ENCODE results near the gene CYB5RL.
"Not testable (repeated sequence)": the region's sequence is repeated elsewhere in the genome, so short reads cannot be mapped to it uniquely, and the experiment has no call there.

The CYB5RL gene

DNA sequence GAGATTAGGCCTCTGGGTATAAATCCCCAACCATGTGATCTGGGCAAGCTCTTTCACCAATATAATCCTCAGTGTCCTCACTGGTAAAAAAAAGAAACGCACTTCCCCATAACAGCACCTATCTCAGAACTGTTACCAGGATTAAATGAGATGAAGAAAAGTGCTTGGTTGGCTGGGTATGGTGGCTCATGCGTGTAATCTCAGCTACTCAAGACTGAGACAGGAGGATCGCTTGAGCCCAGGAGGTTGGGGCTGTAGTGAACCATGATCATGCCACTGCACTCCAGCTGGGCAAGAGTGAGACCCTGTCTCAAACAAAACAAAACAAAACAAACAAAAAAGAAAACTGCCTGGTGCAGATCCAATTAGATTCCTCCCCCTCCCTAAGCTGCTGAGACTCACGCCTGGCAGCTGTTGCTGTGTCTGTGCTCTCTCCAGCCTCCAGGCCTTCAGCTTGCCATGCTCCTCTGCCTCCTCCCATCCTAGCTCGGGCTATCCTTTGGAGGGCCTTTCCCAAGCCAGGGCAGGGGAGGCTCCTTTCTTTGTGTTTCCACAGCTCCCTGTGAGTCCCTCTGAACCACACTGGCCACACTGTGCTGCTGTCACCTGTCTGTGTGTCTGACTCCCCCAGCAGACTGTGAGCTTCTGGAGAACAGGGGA is 19.0 kb downstream of the CYB5RL start:
- no peak for DNase-seq

DNA sequence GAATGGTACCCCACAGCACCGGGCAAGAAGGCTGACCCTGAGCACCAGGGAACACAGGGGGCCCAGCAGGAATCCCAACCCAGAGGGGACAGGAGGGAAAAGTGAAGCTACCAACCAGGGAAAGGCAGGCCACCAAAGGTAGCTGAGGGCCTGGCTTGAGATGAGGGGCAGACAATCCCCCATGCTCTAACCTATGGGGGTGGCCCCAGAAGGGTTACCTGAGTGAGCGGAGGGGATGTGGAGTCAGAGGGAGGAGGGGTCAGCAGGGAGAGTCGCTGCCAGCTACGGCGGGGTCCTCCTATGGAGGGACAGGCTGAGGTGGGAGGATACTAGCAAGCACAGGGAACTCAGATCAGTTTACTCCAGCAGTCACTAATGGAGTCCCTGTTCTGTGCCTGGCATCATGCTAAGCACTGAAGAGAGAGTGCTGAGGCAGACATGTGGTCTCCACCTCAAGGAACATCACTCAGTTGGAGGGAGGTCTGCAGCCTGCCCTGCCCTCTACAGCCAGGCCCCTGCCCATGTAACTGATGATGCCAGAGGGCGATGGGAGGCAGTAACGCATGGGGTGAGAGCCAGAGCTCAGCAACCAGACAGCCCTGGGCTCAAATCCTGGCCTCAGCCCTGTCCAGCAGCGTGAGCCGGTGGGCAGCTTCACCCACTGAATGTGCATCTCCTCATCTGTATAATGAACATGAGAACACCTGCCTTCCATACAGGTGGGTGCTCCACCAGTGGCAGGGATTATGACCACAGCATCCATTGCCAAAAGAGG is 21.3 kb downstream of the CYB5RL start:
- no peak for DNase-seq

DNA sequence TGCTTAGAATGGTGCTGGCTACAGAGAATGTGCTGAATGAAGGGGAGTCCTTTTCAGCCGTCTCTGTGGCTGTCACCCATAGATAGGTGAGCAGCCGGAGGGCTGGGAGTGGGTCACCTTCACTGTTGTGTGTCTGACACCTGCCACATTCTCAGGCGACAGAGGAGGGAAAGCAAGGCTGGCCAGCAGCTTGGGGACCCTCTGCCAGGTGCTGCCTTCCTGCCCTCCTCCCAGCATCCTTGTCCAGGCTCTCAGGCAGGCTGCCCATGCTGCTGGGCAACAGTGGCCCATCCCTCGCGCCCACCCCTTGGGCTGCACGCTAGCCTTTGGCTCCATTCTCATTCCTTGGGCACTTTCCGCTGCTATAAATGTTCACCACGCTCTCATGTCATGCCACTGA is 22.1 kb downstream of the CYB5RL start:
- DNase-seq: no peak

DNA sequence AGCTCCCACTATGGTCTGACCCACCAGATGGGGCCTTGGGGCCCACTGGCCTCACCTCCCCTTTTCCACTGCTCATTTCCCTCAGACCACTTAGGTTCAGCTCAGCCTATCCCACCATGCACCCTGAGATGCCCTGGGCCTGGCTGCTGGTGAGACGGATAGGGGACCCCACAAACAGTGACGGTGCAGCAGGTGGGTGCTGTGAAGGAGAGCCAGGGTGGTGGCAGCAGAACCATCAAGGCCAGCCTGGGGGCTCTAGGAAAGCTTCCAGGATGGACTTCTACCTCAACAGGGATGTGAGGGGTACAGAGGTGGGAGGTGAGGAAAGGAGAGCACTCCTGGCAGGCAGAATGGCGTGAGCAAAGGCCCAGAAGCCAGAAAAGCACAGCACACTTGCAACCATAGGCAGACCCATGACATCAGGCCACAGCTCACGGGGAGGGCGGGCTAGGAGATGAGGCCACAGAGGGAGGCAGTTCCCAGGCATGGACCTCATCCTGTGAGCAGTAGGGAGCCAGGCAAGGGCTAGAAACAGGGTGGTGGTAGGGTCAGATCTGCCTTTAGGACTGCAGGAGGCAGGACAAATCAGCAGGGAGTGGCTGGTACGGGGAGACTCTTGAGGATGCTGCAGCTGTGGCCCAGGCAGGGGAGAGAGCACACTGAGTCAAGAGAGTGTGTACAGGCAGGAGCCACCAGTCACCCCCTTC is 23.1 kb downstream of the CYB5RL start:
- DNase-seq: no peak

DNA sequence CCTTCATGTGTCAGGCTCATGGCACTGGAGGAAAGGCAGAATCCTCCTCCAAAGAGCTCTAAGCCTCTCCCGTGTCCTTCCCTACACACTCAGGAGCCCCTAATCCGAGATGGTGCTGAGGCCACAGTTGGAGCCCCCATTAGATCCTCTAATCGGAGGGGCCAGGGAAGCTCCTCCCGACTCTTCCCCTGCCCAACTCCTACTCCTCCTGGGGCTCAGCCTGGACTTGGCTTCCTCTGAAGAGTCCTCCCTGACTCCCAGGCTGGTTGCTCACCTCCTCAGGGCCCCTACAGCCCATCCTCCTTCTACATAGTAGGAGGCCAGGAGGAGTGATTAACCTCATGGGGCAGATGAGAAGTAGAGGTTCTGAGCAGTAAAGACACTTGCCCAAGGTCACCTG is 25.7 kb downstream of the CYB5RL start:
- DNase-seq: no peak

DNA sequence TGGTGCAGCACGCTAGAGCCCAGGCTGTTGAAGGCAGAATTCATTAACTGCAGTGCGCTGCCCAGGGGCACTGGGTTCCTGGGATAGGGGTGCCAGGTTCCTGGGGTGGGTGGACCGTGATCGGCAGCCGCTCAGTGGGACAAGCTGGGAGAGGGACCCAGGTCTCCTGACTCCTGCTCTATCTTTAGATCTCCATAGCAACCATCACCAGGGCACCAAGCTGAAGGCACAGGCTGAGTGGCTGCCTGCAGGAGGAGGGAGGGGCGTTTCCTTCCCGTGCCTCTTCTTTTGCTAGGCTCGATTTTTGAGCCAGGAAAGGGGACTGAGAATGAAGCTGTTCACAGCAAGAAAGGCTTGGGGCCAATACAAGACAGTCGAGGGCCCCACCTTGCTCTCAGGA is 26.1 kb downstream of the CYB5RL start:
- no peak for DNase-seq

DNA sequence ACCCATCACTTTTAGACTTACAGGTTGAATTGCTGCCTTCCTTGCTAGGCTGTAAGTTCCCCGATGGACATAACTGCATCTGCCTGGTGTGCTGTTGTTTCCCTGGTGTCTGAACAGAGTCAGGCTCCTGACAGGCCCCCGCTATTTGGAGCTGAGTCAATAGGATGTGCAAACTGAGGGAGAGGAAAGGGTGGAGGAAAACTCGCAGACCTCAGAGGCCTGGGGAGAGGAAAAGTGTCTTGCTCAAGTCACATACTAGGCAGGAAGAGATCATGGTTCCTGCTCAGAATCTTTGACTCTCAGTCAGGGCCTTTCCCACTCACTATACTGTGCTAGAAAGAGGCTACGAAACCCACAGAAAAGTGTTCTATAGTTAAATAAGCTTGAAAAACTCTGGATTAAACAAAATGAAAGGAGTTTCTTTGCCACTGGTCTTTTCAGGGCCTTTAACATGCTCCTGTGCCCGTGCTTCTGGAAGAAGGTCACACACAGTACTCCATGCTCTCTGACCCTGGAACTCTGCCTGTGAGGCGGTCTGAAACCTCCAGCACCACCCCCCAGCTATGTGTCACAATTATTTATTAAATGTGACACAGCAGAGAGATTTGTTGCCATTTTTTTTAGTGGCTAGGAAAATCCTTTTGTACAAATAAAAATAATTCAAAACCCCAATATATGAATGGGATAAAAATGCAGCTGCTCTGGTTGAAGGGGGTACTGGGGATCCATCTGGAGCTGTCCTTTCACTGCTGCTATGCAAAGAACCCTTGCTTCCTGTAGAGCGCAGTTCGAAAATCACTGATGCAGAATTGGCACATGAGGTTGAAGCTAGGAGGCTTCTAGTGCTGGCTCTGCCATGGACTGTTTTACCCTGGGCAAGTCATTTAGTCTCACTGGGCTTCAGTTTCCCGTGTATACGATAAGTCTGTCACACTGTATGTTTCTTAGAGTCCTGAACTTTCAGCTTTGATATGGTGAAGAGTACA is 26.9 kb downstream of the CYB5RL start:
- DNase-seq: no peak

DNA sequence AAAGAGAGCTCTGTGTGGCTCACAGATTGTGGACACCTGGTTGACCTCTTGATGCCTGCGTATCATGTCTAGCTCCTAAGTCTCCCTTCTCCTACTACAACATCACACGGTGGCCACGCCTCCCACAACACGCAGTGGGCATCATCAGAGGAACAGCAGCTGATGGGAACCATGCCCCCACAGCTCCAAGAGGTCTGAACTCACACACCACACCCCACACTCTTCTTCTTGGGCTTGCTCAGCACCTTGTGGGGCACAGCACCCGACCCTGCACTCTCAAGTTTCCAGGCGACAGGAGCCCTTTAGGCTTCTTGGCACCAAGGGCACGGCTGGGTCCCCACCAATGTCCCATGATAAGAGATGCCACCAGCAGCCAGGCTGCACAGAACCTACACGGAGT is 28.2 kb downstream of the CYB5RL start:
- DNase-seq: no peak

DNA sequence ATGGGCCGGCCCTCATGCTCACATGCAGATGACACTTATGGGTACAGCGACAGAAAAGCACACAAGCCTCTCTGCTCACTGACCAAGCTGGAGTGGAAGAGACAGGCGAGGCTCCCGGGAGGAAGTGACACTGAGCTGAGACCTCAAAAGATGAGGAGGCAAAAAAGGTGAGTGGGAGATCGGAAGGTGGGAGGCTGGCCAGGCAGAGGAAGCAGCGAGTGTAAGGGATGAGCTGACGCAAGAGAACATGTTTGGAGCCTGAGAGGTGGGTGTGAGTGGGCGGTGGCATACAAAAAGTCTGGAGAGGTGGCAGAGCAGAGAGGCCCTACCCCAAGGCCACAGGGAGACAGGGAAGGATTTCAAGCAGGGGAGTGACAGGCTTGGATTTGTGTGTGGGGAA is 28.8 kb downstream of the CYB5RL start:
- no peak for DNase-seq

DNA sequence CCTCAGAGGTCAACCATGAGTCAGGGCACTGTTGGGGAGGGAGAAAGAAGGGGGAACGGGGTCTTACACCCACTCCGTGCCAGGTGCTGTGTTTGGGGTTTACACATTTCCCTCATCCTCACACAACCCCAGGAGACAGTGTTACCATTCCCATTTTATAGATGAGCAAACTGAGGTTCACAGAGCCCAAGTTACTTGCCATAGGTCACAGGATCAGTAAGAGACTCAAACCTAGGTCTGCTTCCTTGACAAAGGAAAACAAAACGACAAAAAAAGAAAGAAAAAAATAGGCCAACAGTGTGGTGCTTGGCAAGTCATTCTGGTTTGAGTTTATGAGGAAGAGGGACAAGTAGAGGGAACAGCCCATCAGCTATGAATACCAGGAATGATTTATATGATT is 30.8 kb downstream of the CYB5RL start:
- no peak for DNase-seq

DNA sequence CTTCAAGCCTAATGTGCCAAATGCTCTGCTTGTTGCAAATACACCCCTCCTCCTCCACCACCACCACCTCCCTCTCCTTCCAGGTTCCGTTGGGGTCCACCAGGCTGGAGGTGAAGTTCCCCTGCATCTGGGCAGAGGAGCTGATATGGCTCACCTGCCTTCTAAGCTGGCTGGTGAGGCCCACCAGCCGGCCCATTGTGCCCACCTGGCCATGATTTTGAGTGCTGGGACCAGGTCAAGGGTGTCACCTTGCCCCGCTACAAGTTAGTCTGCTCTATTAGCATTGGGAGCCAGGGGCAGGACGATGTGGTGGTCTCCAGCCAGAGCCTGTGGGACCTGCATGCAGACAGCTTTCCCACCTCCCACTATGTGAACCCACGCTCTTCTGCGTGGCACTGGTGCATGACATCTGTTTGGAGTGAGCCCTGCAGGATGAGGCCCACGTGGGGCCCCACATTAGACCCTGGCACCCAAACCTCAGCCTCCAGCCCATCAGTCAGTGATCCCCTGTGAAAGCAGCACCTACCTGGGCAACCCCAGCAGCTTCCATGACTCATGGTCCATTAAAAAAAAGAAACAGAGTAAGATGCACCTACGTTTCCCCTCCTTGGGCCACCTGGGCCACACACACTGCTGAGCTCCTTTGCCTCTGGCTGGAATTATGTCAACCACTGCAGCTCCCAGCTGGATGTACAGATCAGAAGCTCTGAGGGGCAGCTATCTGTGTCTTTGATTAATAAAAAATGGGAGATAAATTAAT is 31.4 kb downstream of the CYB5RL start:
- no peak for DNase-seq

DNA sequence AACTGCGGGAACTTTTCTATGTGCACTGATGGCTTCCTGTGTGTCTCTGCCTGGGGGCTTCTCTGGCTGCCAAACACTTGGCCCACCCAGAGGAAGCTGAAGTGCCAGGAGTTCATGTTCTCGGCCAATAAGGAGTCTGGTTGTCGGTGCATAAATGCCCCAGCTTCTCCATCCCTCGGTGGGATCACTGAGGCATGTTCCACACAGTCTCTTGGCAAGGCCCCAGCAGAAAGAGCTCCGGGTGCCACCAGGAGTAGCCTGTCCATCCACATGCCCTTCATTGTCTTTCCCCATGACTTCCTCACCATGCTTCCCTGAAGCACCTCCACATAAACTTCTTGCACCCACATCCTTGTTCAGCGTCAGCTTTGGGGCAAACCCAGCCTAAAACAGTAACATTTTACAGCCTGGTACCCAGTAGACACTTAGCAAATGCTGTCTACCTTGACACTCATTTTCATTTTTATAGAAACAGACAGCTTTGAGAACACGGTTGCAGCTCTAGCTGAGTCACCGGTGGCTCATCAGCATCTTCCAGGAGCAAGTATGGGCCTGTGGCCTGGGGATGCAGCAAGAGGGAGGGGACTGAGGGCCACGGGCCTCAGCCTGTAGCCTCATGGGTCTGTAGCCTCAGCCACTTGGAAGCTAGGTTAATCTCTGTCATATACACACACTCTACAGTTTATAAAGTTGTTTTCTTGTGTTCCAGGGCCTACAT is 32.2 kb downstream of the CYB5RL start:
- peak; percentile 41 for DNase-seq

DNA sequence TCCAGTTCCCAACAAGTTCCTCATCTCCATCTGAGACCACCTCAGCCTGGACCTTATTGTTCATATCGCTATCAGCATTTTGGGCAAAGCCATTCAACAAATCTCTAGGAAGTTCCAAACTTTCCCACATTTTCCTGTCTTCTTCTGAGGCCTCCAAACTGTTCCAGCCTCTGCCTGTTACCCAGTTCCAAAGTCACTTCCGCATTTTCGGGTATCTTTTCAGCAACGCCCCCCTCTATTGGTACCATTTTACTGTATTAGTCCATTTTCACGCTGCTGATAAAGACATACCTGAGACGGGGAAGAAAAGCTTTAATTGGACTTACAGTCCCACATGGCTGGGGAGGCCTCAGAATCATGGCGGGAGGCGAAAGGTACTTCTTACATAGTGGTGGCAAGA is 33.5 kb downstream of the CYB5RL start:
- DNase-seq: not testable (repeated sequence)

DNA sequence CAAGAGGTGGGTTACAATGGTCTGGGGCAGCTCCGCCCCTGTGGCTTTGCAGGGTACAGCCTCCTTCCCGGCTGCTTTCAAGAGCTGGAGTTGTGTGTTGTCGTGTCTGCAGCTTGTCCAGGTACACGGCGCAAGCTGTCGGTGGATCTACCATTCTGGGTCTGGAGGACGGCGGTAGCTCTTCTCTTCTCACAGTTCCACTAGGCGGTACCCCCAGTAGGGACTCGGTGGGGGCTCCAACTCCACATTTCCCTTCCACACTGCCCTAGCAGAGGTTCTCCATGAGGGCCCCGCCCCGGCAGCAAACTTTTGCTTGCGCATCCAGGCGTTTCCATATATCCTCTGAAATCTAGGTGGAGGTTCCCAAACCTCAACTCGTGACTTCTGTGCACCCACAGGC is 34.7 kb downstream of the CYB5RL start:
- no peak for DNase-seq

DNA sequence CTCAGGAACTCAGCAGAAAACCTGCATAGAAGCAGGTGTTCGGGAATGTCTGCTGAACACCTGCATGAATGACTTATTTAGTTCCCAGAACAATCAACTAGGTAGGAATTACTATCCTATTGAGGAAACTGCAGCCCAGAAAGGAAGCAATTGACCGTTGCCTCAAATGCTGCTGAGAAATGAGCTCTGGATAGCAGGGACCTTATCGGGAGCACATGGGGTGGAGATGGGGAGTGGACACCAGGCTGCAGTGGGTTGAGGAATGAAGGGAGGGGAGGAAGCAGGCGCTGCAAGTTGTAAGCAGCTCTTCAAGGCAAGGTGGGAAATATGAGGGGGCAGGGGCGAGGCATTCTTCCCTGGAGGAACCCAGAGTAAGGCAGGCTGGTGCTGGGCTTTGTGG is 36.3 kb downstream of the CYB5RL start:
- no peak for DNase-seq

DNA sequence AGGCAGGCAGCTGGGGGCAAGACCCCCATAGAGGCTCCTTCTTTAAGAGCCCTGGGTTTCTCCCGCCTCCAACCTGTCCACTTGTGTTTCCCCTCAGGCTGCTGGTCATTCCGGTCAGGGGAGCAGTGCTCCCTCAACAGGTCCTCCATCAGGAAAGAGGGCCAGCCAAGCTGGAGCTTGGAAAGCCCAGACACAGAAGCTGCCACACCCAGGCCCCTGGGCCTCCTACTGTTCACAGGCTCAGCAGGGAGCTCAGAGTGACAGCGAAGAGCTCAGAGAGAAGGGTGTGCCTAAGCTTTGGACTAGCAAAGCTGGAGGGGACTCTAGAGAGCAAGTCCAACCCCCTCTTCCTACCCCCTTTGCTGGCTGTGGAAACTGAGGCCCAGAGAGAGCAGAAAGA is 36.8 kb downstream of the CYB5RL start:
- no peak for DNase-seq

DNA sequence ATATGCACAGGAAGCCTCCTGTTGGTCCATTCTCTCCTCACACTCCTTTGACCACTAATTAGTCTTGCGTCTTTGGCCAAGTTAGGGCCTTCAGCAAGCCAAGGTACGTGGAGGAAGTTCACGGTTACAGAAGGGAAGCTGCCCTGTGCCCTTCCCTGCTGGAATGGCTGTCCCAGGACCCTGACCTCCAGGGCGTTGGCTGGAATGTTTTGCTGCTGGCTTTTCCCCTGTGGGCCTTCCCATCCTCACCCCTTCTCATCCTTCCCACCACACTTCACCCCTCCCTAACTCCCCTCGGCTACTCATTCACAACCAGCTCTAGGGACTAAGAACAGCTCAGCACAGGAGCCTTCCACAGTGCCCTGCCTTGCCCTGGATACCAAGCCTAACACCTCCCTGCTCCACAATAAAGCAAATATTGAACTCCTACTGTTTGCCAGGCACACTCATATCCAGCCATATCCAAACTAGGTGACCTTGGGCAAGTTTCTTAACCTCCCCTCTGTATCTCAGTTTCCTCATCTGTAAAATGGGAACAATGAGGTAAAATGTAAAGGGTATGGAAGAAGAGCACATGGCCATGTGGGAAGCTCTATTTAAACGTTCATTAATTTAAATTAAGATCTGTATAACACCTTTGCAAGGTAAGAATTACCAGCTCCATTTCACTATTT is 38.2 kb downstream of the CYB5RL start:
- no peak for DNase-seq

DNA sequence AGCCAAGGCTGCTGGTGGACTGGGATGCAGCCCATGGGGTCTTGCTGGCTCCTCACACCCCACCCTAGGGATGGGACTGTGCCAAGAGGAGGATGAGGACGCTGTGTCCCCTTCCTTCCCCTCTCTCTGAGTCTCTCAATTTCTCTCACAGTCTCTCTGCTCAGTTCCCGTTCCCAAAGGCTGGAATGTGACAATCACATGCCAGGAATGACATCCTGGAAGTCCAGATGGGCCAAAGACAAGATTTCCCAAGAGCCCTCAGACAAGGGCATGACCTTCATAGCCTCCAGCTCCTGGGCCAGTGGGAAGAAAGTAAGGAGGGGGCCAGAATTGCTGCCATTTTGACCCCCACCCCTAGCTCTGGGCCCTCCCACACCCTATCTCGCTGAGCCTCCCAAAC is 39.5 kb downstream of the CYB5RL start:
- DNase-seq: no peak

DNA sequence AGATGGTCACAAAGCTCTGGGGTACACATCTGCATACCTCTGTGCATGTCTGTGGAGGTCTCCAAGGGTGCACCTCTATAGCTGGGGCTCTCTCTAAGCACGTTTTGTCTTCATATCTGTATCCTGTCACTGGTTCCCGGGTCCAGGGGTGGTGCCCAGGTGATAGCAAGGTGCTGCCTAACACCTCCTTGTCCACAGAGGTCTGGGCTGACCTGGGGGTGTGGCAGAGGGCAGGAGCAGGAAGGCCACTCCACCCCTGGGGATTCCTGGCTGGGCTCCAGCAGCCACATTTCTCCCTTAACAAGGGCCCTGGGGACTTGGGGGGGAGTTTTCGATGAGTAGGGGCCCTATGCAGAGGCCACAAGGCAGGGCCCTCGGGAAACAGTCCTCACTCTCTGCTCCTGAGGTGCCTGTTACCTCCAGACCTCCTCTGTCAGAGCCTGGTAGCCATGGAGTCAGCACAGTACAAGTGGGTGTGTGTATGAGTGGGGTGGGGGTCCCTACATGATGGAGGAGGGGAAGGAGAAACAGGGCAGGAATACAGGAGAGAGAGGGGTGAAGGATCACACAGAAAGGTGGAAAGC is 40.0 kb downstream of the CYB5RL start:
- DNase-seq: no peak

DNA sequence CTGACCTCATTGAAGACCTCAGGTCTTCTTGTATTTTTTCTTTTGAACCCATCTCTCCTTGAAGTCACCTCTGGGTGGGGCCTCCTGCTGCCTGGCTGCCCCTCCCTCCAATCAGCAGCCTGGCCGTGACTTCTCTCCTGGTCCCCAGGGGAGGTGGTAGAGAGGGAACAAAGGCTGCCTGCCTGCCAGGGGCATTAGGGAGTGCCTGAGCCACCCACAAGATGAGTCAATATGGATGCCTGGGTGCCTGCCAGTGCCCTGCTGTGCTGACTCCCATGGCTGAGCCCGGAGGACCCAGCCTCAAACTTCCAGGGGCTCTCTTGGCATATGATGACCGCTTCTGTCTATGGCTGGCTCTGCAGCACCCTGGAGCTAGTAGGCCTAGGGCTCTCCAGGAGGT is 41.8 kb downstream of the CYB5RL start:
- DNase-seq: peak; percentile 38

All from T1000 (cell line).